GM23338 (cell line): ENCODE measurements around the gene PLEKHM2. TPM values are rescaled to one million over a fixed set of nuclear protein-coding genes. Genes with fewer than 3 reads are reported as not detected.

Source experiments
- ATAC-seq: fragments of 200-7000 bp; cut with Tn5 transposase; 3 replicates; pipeline ENCODE4 v1.9.1; 2020
- DNase-seq: peaks from one replicate; pipeline ENCODE4 v3.0.0-alpha.2; 2015; ENCODE audit warnings: low spot score
- H2AFZ ChIP-seq: fragments of 200-600 bp; sonication (generic); 2 replicates; pipeline ENCODE4 v1.8.0; 2016; ENCODE audit warnings: antibody characterized with exemption, mild to moderate bottlenecking, moderate library complexity
- H3F3A ChIP-seq: fragments of 200-600 bp; sonication (generic); replicated peaks from 2 replicates; pipeline ENCODE4 v1.8.0; 2017; ENCODE audit warnings: antibody characterized with exemption, mixed run types, low read depth
- H3K27ac ChIP-seq: fragments of 200-600 bp; sonication (generic); 2 replicates; pipeline ENCODE4 v1.6.1; 2016; ENCODE audit warnings: low read depth
- H3K27me3 ChIP-seq: fragments of 200-600 bp; sonication (generic); 2 replicates; pipeline ENCODE4 v1.8.0; 2016; ENCODE audit warnings: mild to moderate bottlenecking, mixed run types, moderate library complexity; ENCODE audit not compliant: insufficient read depth
- H3K36me3 ChIP-seq: fragments of 200-600 bp; sonication (generic); 2 replicates; pipeline ENCODE4 v1.8.0; 2016; ENCODE audit warnings: mild to moderate bottlenecking; ENCODE audit not compliant: insufficient read depth
- H3K4me1 ChIP-seq: fragments of 200-600 bp; sonication (generic); 2 replicates; pipeline ENCODE4 v1.8.0; 2016; ENCODE audit warnings: mild to moderate bottlenecking, moderate library complexity; ENCODE audit not compliant: insufficient read depth
- H3K4me2 ChIP-seq: fragments of 200-600 bp; sonication (generic); 2 replicates; pipeline ENCODE4 v1.7.1; 2017; ENCODE audit warnings: mixed run types
- H3K4me3 ChIP-seq: fragments of 200-600 bp; sonication (generic); 2 replicates; pipeline ENCODE4 v1.6.1; 2016; ENCODE audit warnings: mixed run types
- H3K79me2 ChIP-seq: fragments of 200-600 bp; sonication (generic); replicated peaks from 2 replicates; pipeline ENCODE4 v1.8.0; 2017; ENCODE audit warnings: mild to moderate bottlenecking; ENCODE audit not compliant: insufficient read depth
- H3K9me2 ChIP-seq: fragments of 200-600 bp; sonication (generic); 2 replicates; pipeline ENCODE4 v1.8.0; 2017; ENCODE audit not compliant: insufficient read depth
- H4K20me1 ChIP-seq: fragments of 200-600 bp; sonication (generic); replicated peaks from 2 replicates; pipeline ENCODE4 v1.8.0; 2017; ENCODE audit warnings: mild to moderate bottlenecking; ENCODE audit not compliant: insufficient read depth
- H3K27ac Mint-ChIP-seq: 2 replicates; pipeline ENCODE4 v1.8.0; 2020; ENCODE audit warnings: inconsistent platforms, mild to moderate bottlenecking, moderate library complexity, mixed read lengths
- H3K27me3 Mint-ChIP-seq: 3 replicates; pipeline ENCODE4 v1.8.0; 2022; ENCODE audit warnings: low read depth, mild to moderate bottlenecking, moderate library complexity, mixed read lengths, inconsistent platforms; ENCODE audit not compliant: insufficient read depth, poor library complexity
- H3K36me3 Mint-ChIP-seq: 3 replicates; pipeline ENCODE4 v1.8.0; 2021; ENCODE audit warnings: low read depth, mild to moderate bottlenecking, inconsistent platforms, moderate library complexity, mixed read lengths
- H3K4me1 Mint-ChIP-seq: 3 replicates; pipeline ENCODE4 v1.8.0; 2020; ENCODE audit warnings: mild to moderate bottlenecking, inconsistent platforms, mixed read lengths
- H3K4me3 Mint-ChIP-seq: 3 replicates; pipeline ENCODE4 v1.8.0; 2021; ENCODE audit warnings: moderate library complexity, mild to moderate bottlenecking, inconsistent platforms, mixed read lengths
- H3K9me3 Mint-ChIP-seq: 3 replicates; pipeline ENCODE4 v1.8.0; 2020; ENCODE audit warnings: moderate library complexity, mild to moderate bottlenecking, inconsistent platforms, mixed read lengths
- CREB1 ChIP-seq: fragments of 250-450 bp; sonication (Bioruptor Pico); IDR thresholded peaks from 2 replicates; pipeline ENCODE4 v1.5.0; 2020; ENCODE audit warnings: low read depth, mild to moderate bottlenecking, moderate library complexity
- EZH2 ChIP-seq: fragments of 200-600 bp; sonication (generic); IDR thresholded peaks from one replicate; pipeline ENCODE4 v1.8.0; 2017; ENCODE audit warnings: antibody characterized with exemption, mild to moderate bottlenecking, low read depth; ENCODE audit not compliant: unreplicated experiment
- EZH2phosphoT487 ChIP-seq: fragments of 200-600 bp; sonication (generic); IDR thresholded peaks from one replicate; pipeline ENCODE4 v1.8.1; 2018; ENCODE audit warnings: antibody characterized with exemption; ENCODE audit not compliant: unreplicated experiment
- JUNB ChIP-seq: IDR thresholded peaks from one replicate; pipeline ENCODE4 v1.6.1; 2016; ENCODE audit warnings: antibody characterized with exemption; ENCODE audit not compliant: unreplicated experiment
- NANOG ChIP-seq: IDR thresholded peaks from 2 replicates; pipeline ENCODE4 v1.6.1; 2016; ENCODE audit warnings: antibody characterized with exemption, borderline replicate concordance
- POLR2AphosphoS5 ChIP-seq: IDR thresholded peaks from 2 replicates; pipeline ENCODE4 v1.6.1; 2016; ENCODE audit warnings: antibody characterized with exemption, low read depth
- REST ChIP-seq: IDR thresholded peaks from one replicate; pipeline ENCODE4 v1.6.1; 2018; ENCODE audit warnings: antibody characterized with exemption; ENCODE audit not compliant: unreplicated experiment
- STAT1 ChIP-seq: IDR thresholded peaks from one replicate; pipeline ENCODE4 v1.6.1; 2016; ENCODE audit warnings: antibody characterized with exemption; ENCODE audit not compliant: unreplicated experiment
- ZNF114 ChIP-seq: fragments of 250-450 bp; sonication (Bioruptor Pico); IDR thresholded peaks from 2 replicates; pipeline ENCODE4 v1.5.0; 2020; ENCODE audit warnings: mild to moderate bottlenecking, moderate library complexity
- polyA plus RNA-seq: library from polyadenylated mRNA; unstranded; fragments of >200 nt; fragmentation: Nextera tagmentation; extraction: Ambion mirVana; gene quantifications from 2 replicates; pipeline ENCODE4 v1.2.1, GENCODE V29; 2016
- total RNA-seq: library from RNA; depleted of rRNA; stranded (reverse); fragments of >200 nt; shearing (Covaris generic); gene quantifications from 2 replicates; pipeline ENCODE4 v1.2.3, GENCODE V29; 2014
- TF ChIP-seq, protein P1 (sequence below), 2 experiments: fragments of 200-600 bp in 1 of 2; sonication (generic) in 1 of 2; conservative IDR thresholded peaks; 2 replicates each; pipeline versions ENCODE4 v1.5.1 to v1.6.1; 2016 to 2017; ENCODE audit warnings: antibody characterized with exemption in 2 of 2, low read depth in 2 of 2, mild to moderate bottlenecking in 2 of 2, moderate library complexity in 1 of 2
- TF ChIP-seq, protein P2 (sequence below): IDR thresholded peaks from 2 replicates; pipeline ENCODE4 v1.6.1; 2016; ENCODE audit warnings: antibody characterized with exemption

Gene PLEKHM2
- total and polyA plus RNA-seq, 2 experiments from 2014 or later = 11.2 to 40.0 TPM

DNA sequence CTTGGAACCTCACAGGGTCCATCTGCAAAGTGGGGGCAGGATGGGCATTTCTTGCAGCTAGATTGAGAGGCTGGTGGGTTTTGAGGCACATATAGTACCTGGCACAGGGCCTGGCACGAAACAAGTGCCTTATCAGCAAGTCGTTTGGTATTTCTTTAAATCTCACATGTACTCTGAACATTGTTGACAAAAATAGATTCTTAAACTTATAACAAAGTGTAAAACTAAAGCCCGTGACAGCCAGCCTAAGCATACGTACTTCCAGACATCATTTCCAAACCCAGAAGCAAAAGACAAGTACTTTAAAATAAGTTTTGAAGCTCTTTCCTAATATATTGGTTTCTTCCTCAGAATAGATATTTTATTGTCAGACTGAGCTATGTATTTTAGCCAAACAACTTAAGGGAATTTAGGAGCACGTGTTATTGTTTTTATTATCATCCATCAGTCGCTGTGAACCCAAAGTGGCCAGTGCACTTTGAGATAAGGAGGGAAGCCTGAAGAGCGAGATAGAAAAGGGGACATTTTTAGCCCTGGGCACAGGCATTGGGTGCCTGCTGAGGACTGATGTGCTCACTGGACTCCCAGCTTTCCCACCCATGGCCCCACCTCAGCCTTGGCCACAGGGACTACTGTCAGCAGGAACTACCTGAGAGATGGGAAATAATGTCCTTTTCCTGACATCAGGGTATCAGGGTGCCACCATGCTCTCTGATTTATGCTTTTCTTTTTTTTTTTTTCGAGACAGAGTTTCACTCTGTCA is 77.4 kb downstream of the PLEKHM2 start (continued):
- TF ChIP-seq EZH2phosphoT487 (no peak), EZH2 (no peak), NANOG (no peak), JUNB (no peak), POLR2AphosphoS5 (no peak), REST (no peak), ZNF114 (CRISPR knock-in tag) (no peak), STAT1 (no peak), CREB1 (CRISPR knock-in tag) (no peak)
- TF ChIP-seq, protein P1, sequence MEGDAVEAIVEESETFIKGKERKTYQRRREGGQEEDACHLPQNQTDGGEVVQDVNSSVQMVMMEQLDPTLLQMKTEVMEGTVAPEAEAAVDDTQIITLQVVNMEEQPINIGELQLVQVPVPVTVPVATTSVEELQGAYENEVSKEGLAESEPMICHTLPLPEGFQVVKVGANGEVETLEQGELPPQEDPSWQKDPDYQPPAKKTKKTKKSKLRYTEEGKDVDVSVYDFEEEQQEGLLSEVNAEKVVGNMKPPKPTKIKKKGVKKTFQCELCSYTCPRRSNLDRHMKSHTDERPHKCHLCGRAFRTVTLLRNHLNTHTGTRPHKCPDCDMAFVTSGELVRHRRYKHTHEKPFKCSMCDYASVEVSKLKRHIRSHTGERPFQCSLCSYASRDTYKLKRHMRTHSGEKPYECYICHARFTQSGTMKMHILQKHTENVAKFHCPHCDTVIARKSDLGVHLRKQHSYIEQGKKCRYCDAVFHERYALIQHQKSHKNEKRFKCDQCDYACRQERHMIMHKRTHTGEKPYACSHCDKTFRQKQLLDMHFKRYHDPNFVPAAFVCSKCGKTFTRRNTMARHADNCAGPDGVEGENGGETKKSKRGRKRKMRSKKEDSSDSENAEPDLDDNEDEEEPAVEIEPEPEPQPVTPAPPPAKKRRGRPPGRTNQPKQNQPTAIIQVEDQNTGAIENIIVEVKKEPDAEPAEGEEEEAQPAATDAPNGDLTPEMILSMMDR (conservative IDR thresholded peaks at IDR 0.05; ENCODE audit: low read depth in 2 of 2) = no peak
- TF ChIP-seq, protein P2, sequence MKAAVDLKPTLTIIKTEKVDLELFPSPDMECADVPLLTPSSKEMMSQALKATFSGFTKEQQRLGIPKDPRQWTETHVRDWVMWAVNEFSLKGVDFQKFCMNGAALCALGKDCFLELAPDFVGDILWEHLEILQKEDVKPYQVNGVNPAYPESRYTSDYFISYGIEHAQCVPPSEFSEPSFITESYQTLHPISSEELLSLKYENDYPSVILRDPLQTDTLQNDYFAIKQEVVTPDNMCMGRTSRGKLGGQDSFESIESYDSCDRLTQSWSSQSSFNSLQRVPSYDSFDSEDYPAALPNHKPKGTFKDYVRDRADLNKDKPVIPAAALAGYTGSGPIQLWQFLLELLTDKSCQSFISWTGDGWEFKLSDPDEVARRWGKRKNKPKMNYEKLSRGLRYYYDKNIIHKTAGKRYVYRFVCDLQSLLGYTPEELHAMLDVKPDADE = no peak

DNA sequence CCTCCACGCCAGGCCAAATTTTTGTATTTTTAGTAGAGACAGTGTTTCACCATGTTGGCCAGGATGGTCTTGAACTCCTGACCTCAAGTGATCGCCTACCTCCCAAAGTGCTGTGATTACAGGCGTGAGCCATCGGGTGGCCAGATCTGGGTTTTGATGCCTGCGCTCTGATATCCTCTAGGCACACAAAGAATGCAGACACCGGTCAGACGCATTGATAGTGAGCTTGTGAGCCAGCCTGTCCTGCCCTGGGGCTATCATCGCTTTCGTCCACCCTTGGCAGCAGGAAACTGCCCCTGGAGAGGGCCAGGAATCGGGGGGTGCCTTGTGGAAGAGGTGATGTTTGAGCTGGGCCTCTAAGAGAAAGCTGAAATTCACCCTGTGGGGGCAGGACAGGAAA is 78.4 kb downstream of the PLEKHM2 start:
- Histone ChIP-seq H3K79me2 (peaks cover 59% of the 10 kb centered on the region), H3K27me3 (no peaks in the 10 kb centered on the region), H4K20me1 (peaks cover 34% of the 10 kb centered on the region), H3K27ac (peak overlapping the region; percentile 59; the same call in 1 of the 2 replicates), H3K4me1 (peaks cover 23% of the 10 kb centered on the region), H3K9me2 (no peaks in the 10 kb centered on the region), H3K4me2 (no peak overlapping the region), H3F3A (peaks cover 14% of the 10 kb centered on the region), H2AFZ (no peak overlapping the region), H3K4me3 (no peak overlapping the region), H3K36me3 (peaks cover 12% of the 10 kb centered on the region)
- ATAC-seq (no peak), DNase-seq (peak; percentile 59)
- H3K27me3 Mint-ChIP-seq = peaks cover 24% of the 10 kb centered on the region
- no peak for TF ChIP-seq CREB1 (CRISPR knock-in tag)
- TF ChIP-seq, protein P1 (conservative IDR thresholded peaks at IDR 0.05; ENCODE audit: low read depth in 2 of 2) = peak in 1 of 2 experiments; percentile 19; a peak in 1 of 4 replicates
- H3K4me1 Mint-ChIP-seq = peaks cover 31% of the 10 kb centered on the region
- peaks cover 55% of the 10 kb centered on the region for H3K36me3 Mint-ChIP-seq
- no peak overlapping the region for H3K4me3 Mint-ChIP-seq
- H3K9me3 Mint-ChIP-seq = no peaks in the 10 kb centered on the region; the same call in 2 of the 3 replicates
- peak overlapping the region; percentile 89 for H3K27ac Mint-ChIP-seq
